Adrenal gland (tissue), 12 donors: ENCODE measurements around the gene FOXP2. TPM values are rescaled to one million over a fixed set of nuclear protein-coding genes. Genes with fewer than 3 reads are reported as not detected.
"Not testable (repeated sequence)": the region's sequence is repeated elsewhere in the genome, so short reads cannot be mapped to it uniquely, and the experiment has no call there.

Source experiments
- DNase-seq, 7 donors: peaks; one replicate each; pipeline ENCODE4 v3.0.0-alpha.2; 2019 to 2020
- H3K27ac ChIP-seq, 5 donors: fragments of 200-600 bp; sonication (generic) in 4 of 5; 1 replicate in 3 of 5; 2 replicates in 2 of 5; pipeline versions ENCODE4 v1.5.1 to v1.8.0; 2016 to 2020; ENCODE audit warnings: mild to moderate bottlenecking in 1 of 5
- H3K27me3 ChIP-seq: fragments of 200-600 bp; 2 replicates; pipeline ENCODE4 v1.8.0; 2021
- H3K36me3 ChIP-seq, 2 donors: fragments of 200-600 bp; replicated peaks in 1 of 2; 1 replicate in 1 of 2; 2 replicates in 1 of 2; pipeline versions ENCODE4 v1.5.1 to v1.8.0; 2018 to 2022
- H3K4me1 ChIP-seq, 2 donors: fragments of 200-600 bp; replicated peaks in 1 of 2; 1 replicate in 1 of 2; 2 replicates in 1 of 2; pipeline versions ENCODE4 v1.5.1 to v1.8.0; 2018 to 2021
- H3K4me3 ChIP-seq, 4 donors: fragments of 200-600 bp; sonication (generic) in 3 of 4; one replicate each; pipeline ENCODE4 v1.5.1; 2016 to 2018
- H3K9me3 ChIP-seq, 3 donors: fragments of 200-600 bp; sonication (generic) in 1 of 3; replicated peaks in 1 of 3; 1 replicate in 2 of 3; 2 replicates in 1 of 3; pipeline versions ENCODE4 v1.5.1 to v1.8.0; 2016 to 2021
- CTCF ChIP-seq, 6 experiments: fragments of 450-650 bp in 4 of 6; fragments of 200-600 bp in 2 of 6; sonication (generic) in 1 of 6; IDR thresholded peaks; 1 replicate in 5 of 6; 2 replicates in 1 of 6; pipeline versions ENCODE4 v1.5.1 to v1.8.0; 2016 to 2021; ENCODE audit warnings: antibody characterized with exemption in 6 of 6, mild to moderate bottlenecking in 2 of 6, moderate library complexity in 1 of 6
- POLR2A ChIP-seq, 2 donors: fragments of 450-650 bp; IDR thresholded peaks; one replicate each; pipeline ENCODE4 v1.6.1; 2017; ENCODE audit warnings: antibody characterized with exemption in 2 of 2, mild to moderate bottlenecking in 2 of 2, moderate library complexity in 1 of 2
- WGBS, 4 donors: extraction: QIAGEN DNeasy Blood & Tissue Kit in 2 of 4; methylation state at CpG; one replicate each; pipeline versions ENCODE4 v1.1.5 to v1.1.7; 2013 to 2017; 5-methylcytosine and 5-hydroxymethylcytosine counted together
- intact Hi-C, 2 donors: fragments of 100-400 bp; cut with DNase I; formaldehyde crosslinking; loops; one replicate each; pipeline versions ENCODE4 v1.14.1 to v1.15.0; 2022 to 2023
- polyA plus RNA-seq, 3 donors: library from polyadenylated mRNA; stranded (reverse); fragments of 200-250 nt in 2 of 3; fragments of 350-450 nt in 1 of 3; fragmentation: Illumina TruSeq in 1 of 3; extraction: RNeasy Lipid Tissue Mini Kit (QIAGEN cat#74804) in 1 of 3; gene quantifications; one replicate each; pipeline ENCODE4 v1.2.3, GENCODE V29; 2013 to 2014
- total RNA-seq, 9 donors: library from RNA; depleted of rRNA in 4 of 9; stranded (reverse); fragments of >200 nt in 4 of 9; fragments of 120-200 nt in 1 of 9; fragmentation: NEBNext Ultra II Directional in 1 of 9; extraction: Animal tissue kit (Norgen Biotek cat#: 25700) in 1 of 9; gene quantifications; one replicate each; pipeline versions ENCODE4 v1.1.0 to v1.2.4, GENCODE V29; 2013 to 2023
- donor health status: healthy with polysubstance abuse.
- donor health status: Bipolar disorder and iron deficiency.
- donor health status: DM: yes; HTN: yes; CAD: no.
- donor health status: DM: no; HTN: no; CAD: no.
- donor health status: DM: no; HTN: no; CAD: no.
- donor health status: DM: yes; HTN: yes; CAD: no.

FOXP2 gene
- total and polyA plus RNA-seq, 12 donors = 1.1 to 14.5 (median 2.7) TPM

GRCh38 chr7:114504586-114504985 lies 90.0 kb downstream of the FOXP2 start:
- Histone ChIP-seq H3K9me3 (no peaks in the 10 kb centered on the region), H3K27ac (no peak overlapping the region), H3K36me3 (no peaks in the 10 kb centered on the region), H3K27me3 (no peaks in the 10 kb centered on the region), H3K4me1 (no peaks in the 10 kb centered on the region), H3K4me3 (no peak overlapping the region)
- intact Hi-C loops = no loop called here
- DNase-seq = no peak
- 70 to 81% (median 74%) methylated on average over 1 of the region's 1 CpG for WGBS, 4 donors
- no peak for TF ChIP-seq POLR2A (IDR thresholded peaks at IDR 0.05)
- no peak for TF ChIP-seq CTCF (IDR thresholded peaks at IDR 0.05)

GRCh38 chr7:114507381-114507780 lies 92.8 kb downstream of the FOXP2 start:
- H3K4me3 ChIP-seq = no peak overlapping the region
- H3K27ac ChIP-seq = no peak overlapping the region
- TF ChIP-seq POLR2A (IDR thresholded peaks at IDR 0.05) = no peak
- no peak for TF ChIP-seq CTCF (IDR thresholded peaks at IDR 0.05)
- no peaks in the 10 kb centered on the region for H3K27me3 ChIP-seq
- H3K36me3 ChIP-seq = no peaks in the 10 kb centered on the region
- WGBS, 4 donors = 75 to 84% (median 82%) methylated on average over 1 of the region's 1 CpG
- no peaks in the 10 kb centered on the region for H3K9me3 ChIP-seq
- intact Hi-C loops = no loop called here
- H3K4me1 ChIP-seq = no peaks in the 10 kb centered on the region
- no peak for DNase-seq

GRCh38 chr7:114508086-114508485 lies 93.5 kb downstream of the FOXP2 start:
- H3K4me3 ChIP-seq = no peak overlapping the region
- DNase-seq = no peak
- intact Hi-C loops = no loop called here
- no peaks in the 10 kb centered on the region for H3K27me3 ChIP-seq
- no peaks in the 10 kb centered on the region for H3K36me3 ChIP-seq
- H3K9me3 ChIP-seq = no peaks in the 10 kb centered on the region
- no peak overlapping the region for H3K27ac ChIP-seq
- H3K4me1 ChIP-seq = no peaks in the 10 kb centered on the region
- TF ChIP-seq CTCF (IDR thresholded peaks at IDR 0.05) = no peak
- no peak for TF ChIP-seq POLR2A (IDR thresholded peaks at IDR 0.05)

GRCh38 chr7:114510824-114511223 lies 96.2 kb downstream of the FOXP2 start:
- H3K36me3 ChIP-seq, H3K4me3 ChIP-seq, H3K27me3 ChIP-seq, H3K4me1 ChIP-seq, DNase-seq, H3K27ac ChIP-seq, intact Hi-C loops, H3K9me3 ChIP-seq: not testable (repeated sequence)
- 84 to 100% (median 94%) methylated on average over 1 of the region's 1 CpG for WGBS, 4 donors

GRCh38 chr7:114519240-114519639 lies 104.6 kb downstream of the FOXP2 start:
- intact Hi-C loops = no loop called here
- Histone ChIP-seq H3K27ac (no peak overlapping the region), H3K36me3 (no peaks in the 10 kb centered on the region), H3K27me3 (no peaks in the 10 kb centered on the region), H3K4me1 (no peaks in the 10 kb centered on the region), H3K9me3 (no peaks in the 10 kb centered on the region), H3K4me3 (no peak overlapping the region)
- no peak for DNase-seq
- TF ChIP-seq POLR2A (IDR thresholded peaks at IDR 0.05) (no peak), CTCF (IDR thresholded peaks at IDR 0.05) (no peak)
- 41 to 63% (median 57%) methylated on average over 1 of the region's 1 CpG for WGBS, 4 donors
